GM12801 (cell line): ENCODE results near the gene CCR1.

Experiments
- CTCF ChIP-seq: IDR thresholded peaks from one replicate; pipeline ENCODE4 v1.5.1; 2011; ENCODE audit warnings: control low read depth; ENCODE audit not compliant: insufficient read length; ENCODE audit errors: extremely low read depth

Gene CCR1

GRCh38 chr3:46208167-46208704 is at the start of gene CCR1:
CCR1 (minus strand) TSS chr3:46208313; CDS start chr3:46204313, 4,000 bp downstream.
- TF ChIP-seq CTCF = no peak

GRCh38 chr3:46252980-46253379 is 44.9 kb upstream of the CCR1 start:
- no peak for TF ChIP-seq CTCF

GRCh38 chr3:46245146-46245545 is 37.0 kb upstream of the CCR1 start:
- TF ChIP-seq CTCF = no peak

GRCh38 chr3:46243560-46243959 is 35.4 kb upstream of the CCR1 start:
- TF ChIP-seq CTCF = no peak

GRCh38 chr3:46242120-46242519 is 34.0 kb upstream of the CCR1 start, which contains the start of gene CCR3:
CCR3 (plus strand) TSS chr3:46242460; CDS start chr3:46265159, 22,699 bp downstream.
- no peak for TF ChIP-seq CTCF

- no peak for TF ChIP-seq CTCF
Measured at GRCh38 chr3:46239952-46240351, 31.8 kb upstream of the CCR1 start.

- no peak for TF ChIP-seq CTCF
Measured at GRCh38 chr3:46239301-46239938, 31.3 kb upstream of the CCR1 start.
